HTR-8/SVneo (cell line): ENCODE results near the gene DYRK1A.
"Not testable (repeated sequence)": the region's sequence is repeated elsewhere in the genome, so short reads cannot be mapped to it uniquely, and the experiment has no call there.

ENCODE experiments used
- DNase-seq: peaks from one replicate; pipeline ENCODE4 v3.0.0; 2011; ENCODE audit warnings: low spot score, mixed read lengths; ENCODE audit not compliant: insufficient read length
- FAIRE-seq: peaks from 2 replicates; lab custom pipeline; 2011; peaks lifted over from hg19 to GRCh38; lab: Jason Lieb, UNC

Gene DYRK1A

GRCh38 chr21:37538971-37539590 lies 172.5 kb downstream of the DYRK1A start:
- FAIRE-seq (no peak), DNase-seq (no peak)

- not testable (repeated sequence) for FAIRE-seq, DNase-seq
These were observed 174.6 kb downstream of the DYRK1A start for GRCh38 chr21:37541128-37541527.

GRCh38 chr21:37542512-37542911 lies 175.9 kb downstream of the DYRK1A start:
- DNase-seq (no peak), FAIRE-seq (no peak)

- DNase-seq (no peak), FAIRE-seq (no peak)
These were observed 179.8 kb downstream of the DYRK1A start for GRCh38 chr21:37546299-37546908.

GRCh38 chr21:37546949-37547614 lies 180.5 kb downstream of the DYRK1A start:
- FAIRE-seq (no peak), DNase-seq (peak; percentile 50)

- DNase-seq (no peak), FAIRE-seq (no peak)
These were observed 181.1 kb downstream of the DYRK1A start for GRCh38 chr21:37547615-37548200.

GRCh38 chr21:37548521-37548981 lies 182.0 kb downstream of the DYRK1A start:
- FAIRE-seq (no peak), DNase-seq (no peak)

- not testable (repeated sequence) for DNase-seq, FAIRE-seq
These were observed 183.2 kb downstream of the DYRK1A start for GRCh38 chr21:37549730-37550129.

GRCh38 chr21:37550157-37550556 lies 183.6 kb downstream of the DYRK1A start:
- no peak for FAIRE-seq
- DNase-seq = no peak

GRCh38 chr21:37550618-37551330 lies 184.2 kb downstream of the DYRK1A start:
- DNase-seq (no peak), FAIRE-seq (no peak)

- FAIRE-seq = no peak
- DNase-seq = no peak
These were observed 184.9 kb downstream of the DYRK1A start for GRCh38 chr21:37551331-37551992.

GRCh38 chr21:37551993-37552355 lies 185.4 kb downstream of the DYRK1A start:
- FAIRE-seq (no peak), DNase-seq (no peak)

GRCh38 chr21:37552496-37553029 lies 186.0 kb downstream of the DYRK1A start:
- FAIRE-seq (no peak), DNase-seq (no peak)

- DNase-seq (no peak), FAIRE-seq (no peak)
These were observed 186.5 kb downstream of the DYRK1A start for GRCh38 chr21:37553078-37553481.

GRCh38 chr21:37554661-37555379 lies 188.2 kb downstream of the DYRK1A start:
- no peak for DNase-seq
- FAIRE-seq = no peak

- FAIRE-seq (no peak), DNase-seq (no peak)
These were observed 189.2 kb downstream of the DYRK1A start for GRCh38 chr21:37555672-37556261.

GRCh38 chr21:37557261-37557950 lies 190.8 kb downstream of the DYRK1A start:
- FAIRE-seq (no peak), DNase-seq (no peak)

GRCh38 chr21:37558676-37559211 lies 192.2 kb downstream of the DYRK1A start:
- no peak for FAIRE-seq
- DNase-seq = no peak
